ENCODE measurements around the gene MAGEA6.

MAGEA6 gene

GRCh38 chrX:152733261-152733975 lies 36.1 kb downstream of the MAGEA6 start, which contains the start of the genes CSAG1 and MAGEA12:
TSS of gene CSAG1 (minus strand) at chrX:152733721. CDS start at chrX:152732460, 1,261 bp downstream.
TSS of gene MAGEA12 (plus strand) at chrX:152733757. CDS start at chrX:152736162, 2,405 bp downstream.
- DNase-seq, result no peak

DNA sequence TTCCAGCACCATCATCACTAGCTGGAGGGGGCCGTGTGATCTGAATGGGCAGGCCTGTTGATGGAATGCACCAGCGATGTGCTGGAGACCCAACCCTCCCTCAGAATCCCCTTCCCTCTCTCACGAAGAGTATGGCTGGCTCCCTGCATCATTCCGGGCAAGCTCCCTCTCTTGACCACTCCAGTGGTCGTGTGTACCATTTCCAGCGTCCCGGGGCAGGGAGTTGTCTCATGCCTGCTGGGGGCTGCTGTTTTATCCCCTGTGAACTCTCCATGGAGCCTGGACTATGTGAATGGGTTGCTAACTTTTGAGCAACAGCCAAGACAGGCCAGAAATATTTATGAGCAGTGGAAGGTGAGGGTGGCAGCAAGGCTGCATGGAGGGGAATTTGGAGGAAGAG lies 44.1 kb downstream of the MAGEA6 start:
- DNase-seq, result no peak

Measured in activated gamma-delta T cell (primary cell).